HG02642 (cell line): ENCODE results near the gene CD226.
"Not testable (repeated sequence)": the region's sequence is repeated elsewhere in the genome, so short reads cannot be mapped to it uniquely, and the experiment has no call there.

Experiments used
- ATAC-seq: cut with Tn5 transposase; IDR thresholded peaks from one replicate; pipeline ENCODE4 v1.9.1; 2021; ENCODE audit warnings: mild to moderate bottlenecking; ENCODE audit not compliant: unreplicated experiment, poor library complexity

Gene CD226

GRCh38 chr18:69957747-69958146 lies 10.1 kb upstream of the CD226 start:
- no peak for ATAC-seq

- ATAC-seq = no peak
Observed at GRCh38 chr18:69956665-69957620, 9.3 kb upstream of the CD226 start.

GRCh38 chr18:69956057-69956456 lies 8.4 kb upstream of the CD226 start:
- ATAC-seq = peak; percentile 34

GRCh38 chr18:69954719-69955480 lies 7.2 kb upstream of the CD226 start:
- ATAC-seq = peak; percentile 31

GRCh38 chr18:69953191-69953590 lies 5.5 kb upstream of the CD226 start:
- no peak for ATAC-seq

GRCh38 chr18:69951182-69951581 lies 3.5 kb upstream of the CD226 start:
- ATAC-seq = no peak

- ATAC-seq = no peak
Observed at GRCh38 chr18:69949538-69949936, 1.9 kb upstream of the CD226 start.

GRCh38 chr18:69948919-69949537 lies 1.4 kb upstream of the CD226 start:
- ATAC-seq = peak; percentile 87

- ATAC-seq = no peak
Observed at GRCh38 chr18:69948256-69948655, 583 bp upstream of the CD226 start.

GRCh38 chr18:69946608-69947155 lies 991 bp downstream of the CD226 start:
- ATAC-seq = no peak

- ATAC-seq = no peak
Observed at GRCh38 chr18:69945220-69946114, 2.2 kb downstream of the CD226 start.

- no peak for ATAC-seq
Observed at GRCh38 chr18:69944436-69944835, 3.2 kb downstream of the CD226 start.

GRCh38 chr18:69943021-69943420 lies 4.7 kb downstream of the CD226 start:
- ATAC-seq = no peak

GRCh38 chr18:69941183-69941582 lies 6.5 kb downstream of the CD226 start:
- ATAC-seq = no peak

GRCh38 chr18:69939812-69940211 lies 7.9 kb downstream of the CD226 start:
- not testable (repeated sequence) for ATAC-seq

- ATAC-seq = peak; percentile 33
Observed at GRCh38 chr18:69936191-69936558, 11.5 kb downstream of the CD226 start.

GRCh38 chr18:69935319-69936190 lies 12.1 kb downstream of the CD226 start:
- ATAC-seq = peak; percentile 94

GRCh38 chr18:69934601-69935265 lies 12.9 kb downstream of the CD226 start:
- no peak for ATAC-seq
